Fibroblast of lung (primary cell): ENCODE results near the gene LMF2. TPM values are rescaled to one million over a fixed set of nuclear protein-coding genes. Genes with fewer than 3 reads are reported as not detected.

Source experiments
- DNase-seq, 2 donors: peaks; one replicate each; pipeline versions ENCODE4 v3.0.0 to v3.0.0-alpha.2; 2010; ENCODE audit warnings: low read depth in 2 of 2
- H2AFZ ChIP-seq: 2 replicates; pipeline ENCODE4 v1.5.1; 2012; ENCODE audit warnings: low read length, control low read depth, inconsistent platforms
- H3K27ac ChIP-seq: 2 replicates; pipeline ENCODE4 v1.5.1; 2011; ENCODE audit warnings: low read length, control low read depth; ENCODE audit not compliant: insufficient read depth
- H3K27me3 ChIP-seq: 2 replicates; pipeline ENCODE4 v1.5.1; 2011; ENCODE audit warnings: mild to moderate bottlenecking, low read length; ENCODE audit not compliant: control insufficient read depth, insufficient read depth
- H3K36me3 ChIP-seq: 2 replicates; pipeline ENCODE4 v1.5.1; 2011; ENCODE audit warnings: low read length; ENCODE audit not compliant: control insufficient read depth, insufficient read depth
- H3K4me1 ChIP-seq: 2 replicates; pipeline ENCODE4 v1.5.1; 2011; ENCODE audit warnings: low read length; ENCODE audit not compliant: control insufficient read depth, insufficient read depth; ENCODE audit errors: extremely low read depth
- H3K4me2 ChIP-seq: 2 replicates; pipeline ENCODE4 v1.5.1; 2011; ENCODE audit warnings: low read length, control low read depth; ENCODE audit not compliant: insufficient read depth; ENCODE audit errors: extremely low read depth
- H3K4me3 ChIP-seq, 4 experiments: fragments of 200-600 bp in 1 of 4; sonication (generic) in 1 of 4; replicated peaks in 1 of 4; 2 replicates each; pipeline ENCODE4 v1.5.1; 2011 to 2016; ENCODE audit warnings: low read length in 4 of 4, low read depth in 3 of 4, mild to moderate bottlenecking in 3 of 4, control low read depth in 2 of 4, inconsistent platforms in 1 of 4, mixed read lengths in 1 of 4; ENCODE audit not compliant: insufficient read depth in 1 of 4; ENCODE audit errors: control extremely low read depth in 1 of 4
- H3K79me2 ChIP-seq: 2 replicates; pipeline ENCODE4 v1.5.1; 2012; ENCODE audit warnings: mild to moderate bottlenecking, low read length, inconsistent platforms; ENCODE audit not compliant: control insufficient read depth, insufficient read depth
- H3K9ac ChIP-seq: 2 replicates; pipeline ENCODE4 v1.5.1; 2011; ENCODE audit warnings: mild to moderate bottlenecking, low read length, control low read depth; ENCODE audit not compliant: insufficient read depth
- H3K9me3 ChIP-seq: 2 replicates; pipeline ENCODE4 v1.5.1; 2012; ENCODE audit warnings: low read depth, low read length; ENCODE audit not compliant: control insufficient read depth, insufficient read depth
- H4K20me1 ChIP-seq: 2 replicates; pipeline ENCODE4 v1.5.1; 2011; ENCODE audit warnings: low read length; ENCODE audit not compliant: control insufficient read depth, insufficient read depth; ENCODE audit errors: extremely low read depth
- EZH2 ChIP-seq: IDR thresholded peaks from 2 replicates; pipeline ENCODE4 v1.5.1; 2012; ENCODE audit warnings: low read length, control low read depth, mild to moderate bottlenecking; ENCODE audit errors: missing control alignments
- polyA plus RNA-seq, 2 donors: library from polyadenylated mRNA; depleted of rRNA in 1 of 2; stranded (reverse) in 1 of 2; unstranded in 1 of 2; fragments of >200 nt; gene quantifications; 2 replicates each; pipeline ENCODE4 v1.2.1, GENCODE V29; 2011 to 2012; ENCODE audit warnings: missing spikeins in 1 of 2
- total RNA-seq: library from RNA; depleted of rRNA; stranded (reverse); fragments of >200 nt; gene quantifications from 2 replicates; pipeline ENCODE4 v1.2.1, GENCODE V29; 2014
- TF ChIP-seq, protein P1 (sequence below), 2 donors: IDR thresholded peaks in 1 of 2; conservative IDR thresholded peaks in 1 of 2; 1 replicate in 1 of 2; 2 replicates in 1 of 2; pipeline ENCODE4 v1.5.1; 2011 to 2012; ENCODE audit warnings: low read length in 2 of 2, control low read depth in 1 of 2, inconsistent platforms in 1 of 2, low read depth in 1 of 2, mild to moderate bottlenecking in 1 of 2

LMF2 gene
- total and polyA plus RNA-seq, 2 donors (not counting 1 experiment from before 2014, with no cell fraction given): 25.8 to 37.8 TPM

DNA sequence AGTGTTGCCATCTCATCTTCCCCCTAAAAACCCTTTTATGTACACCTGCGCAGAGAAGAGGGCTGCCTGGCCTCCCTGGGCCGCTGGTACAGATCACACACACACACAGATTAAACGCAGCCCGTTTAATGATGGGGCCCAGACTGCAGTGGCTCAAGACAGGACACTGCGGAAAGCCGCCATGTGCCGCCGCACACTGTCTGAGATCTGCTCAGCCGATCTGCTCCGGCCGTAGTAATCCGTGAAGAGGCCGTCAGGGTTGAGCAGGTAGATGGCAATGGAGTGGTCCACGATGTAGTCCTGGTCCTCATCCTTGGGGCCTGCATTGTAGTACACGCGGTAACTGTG is 15.9 kb upstream of the LMF2 start:
- Histone ChIP-seq H3K4me2 (no peak overlapping the region), H3K4me1 (peaks cover 11% of the 10 kb centered on the region), H3K9me3 (no peaks in the 10 kb centered on the region), H4K20me1 (no peaks in the 10 kb centered on the region), H3K27me3 (no peaks in the 10 kb centered on the region), H3K79me2 (peaks cover 18% of the 10 kb centered on the region), H3K9ac (no peak overlapping the region), H2AFZ (no peak overlapping the region), H3K4me3 (no peak overlapping the region), H3K27ac (no peak overlapping the region), H3K36me3 (peaks cover 19% of the 10 kb centered on the region)
- TF ChIP-seq, protein P1, sequence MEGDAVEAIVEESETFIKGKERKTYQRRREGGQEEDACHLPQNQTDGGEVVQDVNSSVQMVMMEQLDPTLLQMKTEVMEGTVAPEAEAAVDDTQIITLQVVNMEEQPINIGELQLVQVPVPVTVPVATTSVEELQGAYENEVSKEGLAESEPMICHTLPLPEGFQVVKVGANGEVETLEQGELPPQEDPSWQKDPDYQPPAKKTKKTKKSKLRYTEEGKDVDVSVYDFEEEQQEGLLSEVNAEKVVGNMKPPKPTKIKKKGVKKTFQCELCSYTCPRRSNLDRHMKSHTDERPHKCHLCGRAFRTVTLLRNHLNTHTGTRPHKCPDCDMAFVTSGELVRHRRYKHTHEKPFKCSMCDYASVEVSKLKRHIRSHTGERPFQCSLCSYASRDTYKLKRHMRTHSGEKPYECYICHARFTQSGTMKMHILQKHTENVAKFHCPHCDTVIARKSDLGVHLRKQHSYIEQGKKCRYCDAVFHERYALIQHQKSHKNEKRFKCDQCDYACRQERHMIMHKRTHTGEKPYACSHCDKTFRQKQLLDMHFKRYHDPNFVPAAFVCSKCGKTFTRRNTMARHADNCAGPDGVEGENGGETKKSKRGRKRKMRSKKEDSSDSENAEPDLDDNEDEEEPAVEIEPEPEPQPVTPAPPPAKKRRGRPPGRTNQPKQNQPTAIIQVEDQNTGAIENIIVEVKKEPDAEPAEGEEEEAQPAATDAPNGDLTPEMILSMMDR (conservative IDR thresholded peaks at IDR 0.05 in 1 of 2, IDR thresholded peaks at IDR 0.05 in 1 of 2; ENCODE audit: low read depth in 1 of 2, low read length in 2 of 2): no peak
- TF ChIP-seq EZH2: no peak
- no peak for DNase-seq

DNA sequence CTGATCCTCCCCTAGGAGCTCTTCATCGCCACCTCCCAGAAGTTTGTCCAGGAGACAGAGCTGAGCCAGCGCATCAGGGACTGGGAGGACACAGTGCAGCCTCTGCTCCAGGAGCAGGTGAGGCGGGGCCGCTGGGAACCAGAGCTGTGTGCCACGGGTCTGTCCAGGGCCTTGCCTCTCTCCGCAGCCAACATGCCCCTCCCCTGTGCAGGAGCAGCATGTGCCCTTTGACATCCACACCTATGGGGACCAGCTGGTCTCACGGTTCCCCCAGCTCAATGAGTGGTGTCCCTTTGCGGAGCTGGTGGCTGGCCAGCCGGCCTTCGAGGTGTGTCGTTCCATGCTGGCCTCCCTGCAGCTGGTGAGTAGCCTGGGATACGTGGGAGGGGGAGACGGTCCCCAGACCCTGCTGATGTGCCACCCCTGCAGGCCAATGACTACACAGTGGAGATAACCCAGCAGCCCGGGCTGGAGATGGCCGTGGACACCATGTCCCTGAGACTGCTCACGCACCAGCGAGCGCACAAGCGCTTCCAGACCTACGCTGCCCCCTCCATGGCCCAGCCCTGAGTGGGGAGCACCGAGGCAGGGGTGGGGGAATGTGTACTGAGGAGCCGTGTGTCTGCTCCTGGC is 15.4 kb upstream of the LMF2 start:
- Histone ChIP-seq H3K27me3 (no peaks in the 10 kb centered on the region), H4K20me1 (no peaks in the 10 kb centered on the region), H3K4me2 (no peak overlapping the region), H3K36me3 (peaks cover 21% of the 10 kb centered on the region), H3K79me2 (peaks cover 18% of the 10 kb centered on the region), H3K9ac (no peak overlapping the region), H2AFZ (no peak overlapping the region), H3K4me1 (peaks cover 11% of the 10 kb centered on the region), H3K4me3 (no peak overlapping the region), H3K27ac (no peak overlapping the region), H3K9me3 (no peaks in the 10 kb centered on the region)
- TF ChIP-seq, protein P1 (conservative IDR thresholded peaks at IDR 0.05 in 1 of 2, IDR thresholded peaks at IDR 0.05 in 1 of 2; ENCODE audit: low read depth in 1 of 2, low read length in 2 of 2): no peak
- no peak for TF ChIP-seq EZH2
- DNase-seq: no peak

DNA sequence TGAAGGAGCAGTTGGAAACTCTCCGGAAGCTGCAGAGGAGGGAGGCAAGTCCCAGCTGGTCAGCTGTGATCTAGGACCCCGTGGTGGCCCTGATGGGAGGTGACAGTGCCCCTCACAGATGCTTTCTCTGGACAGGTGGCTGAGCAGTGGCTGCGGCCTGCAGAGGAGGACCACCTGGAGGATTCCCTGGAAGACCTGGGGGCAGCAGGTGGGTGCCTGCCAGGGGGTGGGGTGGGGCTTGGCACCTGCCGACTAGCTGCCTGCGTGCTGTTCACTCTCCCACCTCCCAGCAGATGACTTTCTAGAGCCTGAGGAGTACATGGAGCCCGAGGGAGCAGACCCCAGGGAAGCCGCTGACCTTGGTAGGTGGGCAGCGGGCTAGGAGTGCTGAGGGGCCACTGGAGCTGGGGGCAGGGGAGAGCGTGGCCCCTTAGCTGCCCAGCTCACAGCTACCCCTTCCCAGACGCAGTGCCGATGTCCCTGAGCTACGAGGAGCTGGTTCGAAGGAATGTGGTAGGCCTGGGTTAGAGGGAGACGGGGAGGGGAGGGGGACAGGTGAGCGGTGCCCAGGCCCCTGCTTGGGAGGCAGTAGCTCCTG is 14.8 kb upstream of the LMF2 start:
- no peaks in the 10 kb centered on the region for H4K20me1 ChIP-seq
- no peak overlapping the region for H2AFZ ChIP-seq
- TF ChIP-seq, protein P1 (conservative IDR thresholded peaks at IDR 0.05 in 1 of 2, IDR thresholded peaks at IDR 0.05 in 1 of 2; ENCODE audit: low read depth in 1 of 2, low read length in 2 of 2): no peak
- no peak for TF ChIP-seq EZH2
- H3K9ac ChIP-seq: no peak overlapping the region
- no peak overlapping the region for H3K4me3 ChIP-seq
- DNase-seq: no peak
- H3K9me3 ChIP-seq: no peaks in the 10 kb centered on the region
- H3K36me3 ChIP-seq: peaks cover 21% of the 10 kb centered on the region
- H3K27me3 ChIP-seq: no peaks in the 10 kb centered on the region
- no peak overlapping the region for H3K27ac ChIP-seq
- H3K79me2 ChIP-seq: peaks cover 18% of the 10 kb centered on the region
- H3K4me1 ChIP-seq: peaks cover 11% of the 10 kb centered on the region
- no peak overlapping the region for H3K4me2 ChIP-seq
